Measurements from ENCODE around the gene GPR148.

GRCh38 chr2:130767408-130767775 lies 38.5 kb downstream of the GPR148 start:
- TF ChIP-seq JUND (IDR thresholded peaks at IDR 0.05), result no peak
- 0 out of 6 replicates have a peak, but pooled peaks of 1 of the 3 experiments have one; percentile 7 for TF ChIP-seq CTCF (IDR thresholded peaks at IDR 0.05 in 2 of 3, conservative IDR thresholded peaks at IDR 0.05 in 1 of 3; ENCODE audit: borderline replicate concordance in 1 of 3, insufficient read depth in 1 of 3, low read depth in 2 of 3, low read length in 2 of 3)
- TF ChIP-seq POLR2AphosphoS5 (IDR thresholded peaks at IDR 0.05; ENCODE audit: low read depth, low read length), result no peak
- no peak for TF ChIP-seq SP1 (IDR thresholded peaks at IDR 0.05; ENCODE audit: low read depth)
- no peak for TF ChIP-seq TCF7L2 (IDR thresholded peaks at IDR 0.05; ENCODE audit: borderline replicate concordance, extremely low read depth, insufficient read depth, insufficient read length)
- no peak for TF ChIP-seq POLR2A (IDR thresholded peaks at IDR 0.05; ENCODE audit: borderline replicate concordance, extremely low read depth, insufficient read depth, insufficient read length)

Data from HCT116 (cell line).